Upper lobe of left lung (tissue), 4 donors: ENCODE results near the gene CSF1R.

ENCODE experiments used
- CTCF ChIP-seq, 6 experiments: fragments of 450-650 bp in 4 of 6; fragments of 200-600 bp in 2 of 6; sonication (generic) in 2 of 6; IDR thresholded peaks; one replicate each; pipeline ENCODE4 v1.5.1; 2016 to 2019; ENCODE audit warnings: antibody characterized with exemption in 6 of 6
- POLR2A ChIP-seq, 4 donors: fragments of 450-650 bp; IDR thresholded peaks; one replicate each; pipeline ENCODE4 v1.5.1; 2016 to 2017; ENCODE audit warnings: antibody characterized with exemption in 4 of 4, mild to moderate bottlenecking in 2 of 4

- TF ChIP-seq POLR2A (IDR thresholded peaks at IDR 0.05) = no peak
- no peak for TF ChIP-seq CTCF (IDR thresholded peaks at IDR 0.05)
Measured at GRCh38 chr5:150114773-150115408, 28.5 kb upstream of the CSF1R start.
